HG02571 (cell line): ENCODE results near the gene LRMDA.

Experiments
- ATAC-seq: cut with Tn5 transposase; IDR thresholded peaks from one replicate; pipeline ENCODE4 v1.9.1; 2021; ENCODE audit warnings: mild to moderate bottlenecking, moderate library complexity; ENCODE audit not compliant: unreplicated experiment

The LRMDA gene

GRCh38 chr10:75962395-75963061, 531.1 kb downstream of the LRMDA start:
- no peak for ATAC-seq

GRCh38 chr10:75967491-75967890, 536.1 kb downstream of the LRMDA start:
- no peak for ATAC-seq

- no peak for ATAC-seq
These were observed 537.6 kb downstream of the LRMDA start for GRCh38 chr10:75969031-75969430.

- ATAC-seq, result no peak
These were observed 540.2 kb downstream of the LRMDA start for GRCh38 chr10:75971402-75972211.

- ATAC-seq, result no peak
These were observed 541.3 kb downstream of the LRMDA start for GRCh38 chr10:75972491-75973276.

- ATAC-seq, result no peak
These were observed 542.7 kb downstream of the LRMDA start for GRCh38 chr10:75974080-75974479.

GRCh38 chr10:75976681-75977080, 545.3 kb downstream of the LRMDA start:
- ATAC-seq, result no peak

- ATAC-seq, result no peak
These were observed 545.7 kb downstream of the LRMDA start for GRCh38 chr10:75977139-75977538.

- ATAC-seq, result no peak
These were observed 546.8 kb downstream of the LRMDA start for GRCh38 chr10:75978213-75978612.

- ATAC-seq, result no peak
These were observed 549.1 kb downstream of the LRMDA start for GRCh38 chr10:75980419-75981002.

GRCh38 chr10:75982611-75983369, 551.4 kb downstream of the LRMDA start:
- no peak for ATAC-seq

- no peak for ATAC-seq
These were observed 552.6 kb downstream of the LRMDA start for GRCh38 chr10:75984067-75984466.

- ATAC-seq, result no peak
These were observed 556.2 kb downstream of the LRMDA start for GRCh38 chr10:75987616-75988015.

- ATAC-seq, result no peak
These were observed 563.1 kb downstream of the LRMDA start for GRCh38 chr10:75994357-75995040.

GRCh38 chr10:75995041-75995430, 563.6 kb downstream of the LRMDA start:
- no peak for ATAC-seq

- no peak for ATAC-seq
These were observed 564.3 kb downstream of the LRMDA start for GRCh38 chr10:75995720-75996119.

GRCh38 chr10:75999001-75999400, 567.6 kb downstream of the LRMDA start:
- ATAC-seq, result no peak

GRCh38 chr10:75999515-76000209, 568.2 kb downstream of the LRMDA start:
- no peak for ATAC-seq

- no peak for ATAC-seq
These were observed 569.1 kb downstream of the LRMDA start for GRCh38 chr10:76000550-76000949.
